H9 (cell line): Measurements from ENCODE around the gene MAGI3. TPM values are rescaled to one million over a fixed set of nuclear protein-coding genes. Genes with fewer than 3 reads are reported as not detected.

ENCODE experiments used
- DNase-seq: peaks from one replicate; pipeline ENCODE4 v3.0.0-alpha.2; 2017
- H2AFZ ChIP-seq: one replicate; pipeline ENCODE4 v1.6.1; 2013; ENCODE audit warnings: mild to moderate bottlenecking, low read length, control low read depth, moderate library complexity
- H2AK5ac ChIP-seq: 2 replicates; pipeline ENCODE4 v1.6.1; 2013; ENCODE audit warnings: low read length, control low read depth, mixed read lengths; ENCODE audit not compliant: insufficient read length
- H2BK120ac ChIP-seq: one replicate; pipeline ENCODE4 v1.6.1; 2013; ENCODE audit warnings: low read depth, mild to moderate bottlenecking, low read length, control low read depth, inconsistent platforms; ENCODE audit not compliant: poor library complexity, severe bottlenecking
- H2BK12ac ChIP-seq: 2 replicates; pipeline ENCODE4 v1.6.1; 2013; ENCODE audit warnings: low read length, control low read depth, mixed read lengths, low read depth; ENCODE audit not compliant: insufficient read length
- H2BK15ac ChIP-seq: 2 replicates; pipeline ENCODE4 v1.6.1; 2013; ENCODE audit warnings: low read depth, low read length, control low read depth
- H2BK20ac ChIP-seq: one replicate; pipeline ENCODE4 v1.6.1; 2013; ENCODE audit warnings: low read depth, mild to moderate bottlenecking, low read length, control low read depth, inconsistent platforms; ENCODE audit not compliant: poor library complexity, severe bottlenecking
- H2BK5ac ChIP-seq: 2 replicates; pipeline ENCODE4 v1.6.1; 2013; ENCODE audit warnings: low read length, control low read depth, mixed read lengths; ENCODE audit not compliant: insufficient read length
- H3K14ac ChIP-seq: 2 replicates; pipeline ENCODE4 v1.6.1; 2013; ENCODE audit warnings: low read length, control low read depth; ENCODE audit not compliant: insufficient read depth
- H3K18ac ChIP-seq: 2 replicates; pipeline ENCODE4 v1.6.1; 2013; ENCODE audit warnings: low read depth, mild to moderate bottlenecking, mixed read lengths, low read length, control low read depth; ENCODE audit not compliant: insufficient read length
- H3K23ac ChIP-seq: 2 replicates; pipeline ENCODE4 v1.6.1; 2013; ENCODE audit warnings: low read length, control low read depth, mixed read lengths, low read depth; ENCODE audit not compliant: insufficient read length
- H3K23me2 ChIP-seq: 2 replicates; pipeline ENCODE4 v1.6.1; 2013; ENCODE audit warnings: low read depth, mild to moderate bottlenecking, mixed read lengths, low read length, control low read depth; ENCODE audit not compliant: insufficient read length, poor library complexity, severe bottlenecking
- H3K27ac ChIP-seq: 2 replicates; pipeline ENCODE4 v1.5.1; 2013; ENCODE audit warnings: low read length, control low read depth, mixed read lengths, low read depth; ENCODE audit not compliant: insufficient read length
- H3K27me3 ChIP-seq: 2 replicates; pipeline ENCODE4 v1.6.1; 2013; ENCODE audit warnings: low read length, control low read depth, inconsistent platforms; ENCODE audit not compliant: insufficient read depth
- H3K4ac ChIP-seq: 2 replicates; pipeline ENCODE4 v1.6.1; 2013; ENCODE audit warnings: low read depth, mild to moderate bottlenecking, control low read depth, inconsistent platforms, low read length, moderate library complexity
- H3K4me1 ChIP-seq: 2 replicates; pipeline ENCODE4 v1.6.1; 2013; ENCODE audit warnings: low read length, control low read depth, inconsistent platforms; ENCODE audit not compliant: insufficient read depth
- H3K4me2 ChIP-seq: 2 replicates; pipeline ENCODE4 v1.6.1; 2013; ENCODE audit warnings: low read length, control low read depth, mixed read lengths; ENCODE audit not compliant: insufficient read length, insufficient read depth
- H3K56ac ChIP-seq: 2 replicates; pipeline ENCODE4 v1.6.1; 2013; ENCODE audit warnings: low read depth, mild to moderate bottlenecking, mixed read lengths, low read length, control low read depth; ENCODE audit not compliant: insufficient read length
- H3K79me1 ChIP-seq: 2 replicates; pipeline ENCODE4 v1.6.1; 2013; ENCODE audit warnings: low read depth, mild to moderate bottlenecking, moderate library complexity, low read length, control low read depth, inconsistent platforms; ENCODE audit not compliant: insufficient read depth, poor library complexity, severe bottlenecking
- H3K79me2 ChIP-seq: 2 replicates; pipeline ENCODE4 v1.6.1; 2013; ENCODE audit warnings: low read length, control low read depth, inconsistent platforms; ENCODE audit not compliant: insufficient read depth
- H3K9ac ChIP-seq: 2 replicates; pipeline ENCODE4 v1.6.1; 2013; ENCODE audit warnings: low read length, control low read depth, mixed read lengths; ENCODE audit not compliant: insufficient read length; ENCODE audit errors: extremely low read depth
- H3K9me3 ChIP-seq: one replicate; pipeline ENCODE4 v1.6.1; 2013; ENCODE audit warnings: low read depth, low read length, inconsistent platforms; ENCODE audit not compliant: control insufficient read depth
- H3T11ph ChIP-seq: one replicate; pipeline ENCODE4 v1.6.1; 2013; ENCODE audit warnings: mild to moderate bottlenecking, low read length, control low read depth, inconsistent platforms
- H4K20me1 ChIP-seq: one replicate; pipeline ENCODE4 v1.6.1; 2013; ENCODE audit not compliant: control insufficient read depth, insufficient read length, insufficient read depth
- H4K5ac ChIP-seq: 2 replicates; pipeline ENCODE4 v1.6.1; 2013; ENCODE audit warnings: low read depth, mild to moderate bottlenecking, mixed read lengths, low read length, control low read depth; ENCODE audit not compliant: insufficient read length
- H4K8ac ChIP-seq: replicated peaks from 2 replicates; pipeline ENCODE4 v1.6.1; 2013; ENCODE audit warnings: low read length, control low read depth, mixed read lengths, low read depth; ENCODE audit not compliant: insufficient read length
- H4K91ac ChIP-seq: 2 replicates; pipeline ENCODE4 v1.6.1; 2013; ENCODE audit warnings: low read depth, mild to moderate bottlenecking, moderate library complexity, mixed read lengths, low read length, control low read depth; ENCODE audit not compliant: insufficient read length
- H3K27ac Mint-ChIP-seq, 3 experiments: 2 replicates in 2 of 3; 3 replicates in 1 of 3; pipeline ENCODE4 v1.8.0; 2020 to 2021; ENCODE audit warnings: mixed read lengths in 3 of 3, mild to moderate bottlenecking in 1 of 3, moderate library complexity in 1 of 3
- H3K27me3 Mint-ChIP-seq: 2 replicates; pipeline ENCODE4 v1.8.0; 2021; ENCODE audit warnings: low read depth, mild to moderate bottlenecking, moderate library complexity, mixed read lengths
- H3K36me3 Mint-ChIP-seq, 3 experiments: 2 replicates in 2 of 3; 3 replicates in 1 of 3; pipeline ENCODE4 v1.8.0; 2020 to 2021; ENCODE audit warnings: low read depth in 3 of 3, mixed read lengths in 3 of 3; ENCODE audit not compliant: insufficient read depth in 1 of 3
- H3K4me1 Mint-ChIP-seq, 2 experiments: 2 replicates each; pipeline ENCODE4 v1.8.0; 2020; ENCODE audit warnings: mixed read lengths in 2 of 2
- H3K4me3 Mint-ChIP-seq, 2 experiments: 2 replicates in 1 of 2; 3 replicates in 1 of 2; pipeline ENCODE4 v1.8.0; 2020 to 2021; ENCODE audit warnings: mild to moderate bottlenecking in 2 of 2, mixed read lengths in 2 of 2, moderate library complexity in 1 of 2
- H3K9me3 Mint-ChIP-seq, 2 experiments: 2 replicates in 1 of 2; 3 replicates in 1 of 2; pipeline ENCODE4 v1.8.0; 2020; ENCODE audit warnings: mild to moderate bottlenecking in 2 of 2, mixed read lengths in 2 of 2, moderate library complexity in 1 of 2
- CTCF ChIP-seq: fragments of 200-600 bp; sonication (generic); conservative IDR thresholded peaks from 3 replicates; pipeline ENCODE4 v1.8.0; 2021; ENCODE audit warnings: antibody characterized with exemption, mild to moderate bottlenecking
- WGBS: extraction: QIAGEN DNeasy Blood & Tissue Kit; methylation state at CpG from one replicate; pipeline ENCODE4 v1.1.7; 2013; ENCODE audit warnings: missing lambda C conversion rate, low lambda C conversion rate, mixed read lengths; ENCODE audit not compliant: insufficient read length; ENCODE audit errors: extremely low coverage; 5-methylcytosine and 5-hydroxymethylcytosine counted together
- total RNA-seq: library from RNA; stranded (reverse); gene quantifications from 2 replicates; pipeline ENCODE4 v1.2.1, GENCODE V29; 2021

MAGI3 gene
- total RNA-seq, 1 experiment from 2014 or later = 8.2 TPM

DNA sequence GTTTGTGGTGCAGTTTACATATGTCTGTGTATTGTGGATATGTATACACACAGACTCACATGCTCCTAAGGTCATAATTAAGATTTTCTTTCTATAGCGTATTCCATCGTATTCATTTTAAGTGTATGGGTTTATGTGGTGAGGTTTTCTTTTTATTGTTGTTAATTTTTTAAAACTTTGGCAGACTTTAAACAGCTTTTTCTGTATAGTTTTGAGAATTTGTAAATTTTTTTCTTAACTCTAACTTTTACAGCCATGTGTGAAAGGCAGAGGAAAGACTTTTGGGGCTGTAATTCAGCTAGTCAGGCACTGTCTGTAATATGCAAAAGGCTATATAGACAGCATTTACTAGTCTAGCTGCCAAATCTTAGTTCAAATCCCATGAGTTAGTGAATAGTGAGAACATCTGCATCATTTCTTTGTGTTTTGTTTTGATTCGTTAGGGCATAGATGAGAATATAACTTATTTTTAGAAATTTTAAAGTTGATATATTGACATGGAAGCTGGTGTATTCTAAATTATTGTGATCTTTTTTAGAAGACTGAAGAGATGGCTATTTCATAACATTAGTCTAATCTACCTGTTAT is 2.3 kb downstream of the MAGI3 start:
- H3K14ac ChIP-seq = no peak overlapping the region
- H2AFZ ChIP-seq = no peak overlapping the region
- H4K8ac ChIP-seq = no peak overlapping the region
- H3K4ac ChIP-seq = no peak overlapping the region
- H3K27ac ChIP-seq = no peak overlapping the region
- no peaks in the 10 kb centered on the region for H4K20me1 ChIP-seq
- peaks cover 2% of the 10 kb centered on the region; the same call in 1 of the 2 replicates for H3K27me3 ChIP-seq
- H3K4me2 ChIP-seq = no peak overlapping the region
- peaks cover 26 to 27% of the 10 kb centered on the region in 2 experiments for H3K4me1 Mint-ChIP-seq
- no peak overlapping the region for H3K4me3 Mint-ChIP-seq
- no CpG with 5 or more reads among the region's 3 CpGs for WGBS
- H3K23ac ChIP-seq = no peak overlapping the region
- H2BK5ac ChIP-seq = no peak overlapping the region
- H4K91ac ChIP-seq = no peak overlapping the region
- peaks cover 3% of the 10 kb centered on the region; the same call in 1 of the 2 replicates for H3K4me1 ChIP-seq
- no peak overlapping the region for H2AK5ac ChIP-seq
- H2BK12ac ChIP-seq = no peak overlapping the region
- H3K18ac ChIP-seq = no peak overlapping the region
- H3K9ac ChIP-seq = no peak overlapping the region
- H3K9me3 ChIP-seq = no peaks in the 10 kb centered on the region
- H3K27ac Mint-ChIP-seq = no peak overlapping the region
- no peak overlapping the region for H2BK120ac ChIP-seq
- H2BK20ac ChIP-seq = no peak overlapping the region
- no peak overlapping the region for H2BK15ac ChIP-seq
- DNase-seq = no peak
- H3K9me3 Mint-ChIP-seq = peaks cover 0 to 3% of the 10 kb centered on the region in 2 experiments; a peak in 2 of 5 replicates
- H3K23me2 ChIP-seq = peaks cover 18% of the 10 kb centered on the region
- H3K79me1 ChIP-seq = no peaks in the 10 kb centered on the region
- no peaks in the 10 kb centered on the region for H3K79me2 ChIP-seq
- no peak for TF ChIP-seq CTCF
- peaks cover 11% of the 10 kb centered on the region for H3K27me3 Mint-ChIP-seq
- peaks cover 0 to 4% (median 2%) of the 10 kb centered on the region in 3 experiments; a peak in 2 of 7 replicates for H3K36me3 Mint-ChIP-seq
- no peak overlapping the region for H3T11ph ChIP-seq
- no peak overlapping the region for H4K5ac ChIP-seq
- H3K56ac ChIP-seq = no peak overlapping the region
